ENCODE results near the gene TSPOAP1. TPM values are rescaled to one million over a fixed set of nuclear protein-coding genes. Genes with fewer than 3 reads are reported as not detected.

Gene TSPOAP1
- total and polyA plus RNA-seq, 4 experiments from 2014 or later = 0.80 to 19.1 (median 15.8) TPM; not detected in 1

- H3K4me3 Mint-ChIP-seq = peak overlapping the region; percentile 88 to 99 (median 98)
- peaks cover 38 to 94% (median 54%) of the 10 kb centered on the region in 4 donors for H3K4me1 Mint-ChIP-seq
- ChIA-PET POLR2A (ENCODE audit: partially characterized antibody) (interaction anchor here (0.6 to 34.1 kb wide), 16 partner anchors 7 to 1448 kb away, joined by 3 to 3924 read pairs (median 4); partner anchors contain the start of genes MTMR4, RNF43, SRSF1 and SUPT4H1), CTCF (ENCODE audit: partially characterized antibody) (interaction anchor here (1.4 to 13.8 kb wide), 6 partner anchors 8 to 81 kb away, joined by 4 to 510 read pairs (median 32); partner anchors contain the start of genes RNF43, SUPT4H1 and TSPOAP1)
- Histone ChIP-seq H3K27ac (ENCODE audit: low read depth, low read length) (peak overlapping the region; percentile 97), H3K4me3 (ENCODE audit: low read length in 2 of 2) (peak overlapping the region; percentile 99), H3K36me3 (ENCODE audit: insufficient read depth, low read length) (peaks cover 5% of the 10 kb centered on the region), H3K27me3 (ENCODE audit: insufficient read depth, low read length) (no peaks in the 10 kb centered on the region), H3K9me3 (ENCODE audit: control insufficient read depth in 1 of 2, low read length in 2 of 2) (no peaks in the 10 kb centered on the region), H3K4me1 (ENCODE audit: insufficient read depth, low read length) (peaks cover 77% of the 10 kb centered on the region)
- DNase-seq = peak in 1 of 5 donors; percentile 48
- intact Hi-C loops (cut with micrococcal nuclease) = loop anchor here (1.0 to 10.0 kb wide), 4 partner anchors 8 to 1082 kb away; partner anchors contain the start of genes MSI2 and SRSF1
- H3K36me3 Mint-ChIP-seq = peaks cover 7 to 34% of the 10 kb centered on the region in 2 donors
- no peaks in the 10 kb centered on the region for H3K27me3 Mint-ChIP-seq
- peaks cover 0 to 5% (median 0%) of the 10 kb centered on the region in 8 donors for H3K9me3 Mint-ChIP-seq
- peak overlapping the region; percentile 94 to 99 (median 97) for H3K27ac Mint-ChIP-seq
Observed at GRCh38 chr17:58336456-58337209, 8.0 kb upstream of the TSPOAP1 start.

DNA sequence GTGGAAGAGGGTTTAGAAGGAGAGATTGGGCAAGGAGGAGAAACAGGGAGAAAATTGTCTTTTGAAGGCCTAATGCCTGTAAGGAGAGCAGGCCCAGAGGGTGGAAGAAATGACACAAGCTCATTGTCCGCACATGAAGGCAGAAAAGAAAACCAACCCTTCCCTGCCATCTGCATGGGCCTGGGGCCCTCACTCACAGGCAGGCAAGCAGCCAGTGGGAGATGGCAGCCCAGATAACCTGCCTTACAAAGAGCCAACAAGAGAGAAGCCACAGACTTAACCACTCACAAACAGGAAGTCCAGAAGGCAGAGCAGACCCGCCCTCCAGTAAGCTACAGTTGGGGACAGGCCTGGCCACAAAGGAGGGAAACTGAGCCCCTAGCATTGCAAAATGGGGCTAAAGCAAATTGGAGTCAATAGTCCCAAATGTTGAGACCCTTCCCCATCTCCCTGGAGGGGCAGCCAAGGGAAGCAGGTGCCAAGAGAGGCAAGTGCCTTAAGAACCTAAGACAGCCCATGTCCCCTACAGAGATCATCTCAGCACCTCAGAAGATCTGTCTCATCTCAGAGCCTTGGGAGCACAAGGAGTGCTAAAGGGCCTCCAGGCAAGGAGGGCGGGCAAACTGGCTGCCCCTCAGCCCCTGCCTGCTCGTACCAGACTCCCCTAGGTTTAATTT lies 7.3 kb upstream of the TSPOAP1 start:
- Mint-ChIP-seq H3K9me3 (peaks cover 0 to 5% (median 0%) of the 10 kb centered on the region in 8 donors), H3K4me1 (peaks cover 35 to 91% (median 51%) of the 10 kb centered on the region in 4 donors), H3K36me3 (peaks cover 15 to 41% of the 10 kb centered on the region in 2 donors), H3K4me3 (peak overlapping the region; percentile 88 to 99 (median 98)), H3K27ac (peak overlapping the region; percentile 94 to 99 (median 97)), H3K27me3 (no peaks in the 10 kb centered on the region)
- no peaks in the 10 kb centered on the region for H3K9me3 ChIP-seq (ENCODE audit: control insufficient read depth in 1 of 2, low read length in 2 of 2)
- H3K27ac ChIP-seq (ENCODE audit: low read depth, low read length) = peak overlapping the region; percentile 97
- peaks cover 70% of the 10 kb centered on the region for H3K4me1 ChIP-seq (ENCODE audit: insufficient read depth, low read length)
- ChIA-PET CTCF (ENCODE audit: partially characterized antibody) (interaction anchor here (1.8 to 13.8 kb wide), 5 partner anchors 8 to 82 kb away, joined by 4 to 510 read pairs (median 34); partner anchors contain the start of genes RNF43, SUPT4H1 and TSPOAP1), POLR2A (ENCODE audit: partially characterized antibody) (interaction anchor here (0.6 to 34.1 kb wide), 13 partner anchors 8 to 1511 kb away, joined by 3 to 3924 read pairs (median 4); partner anchors contain the start of genes RNF43, SRSF1, SUPT4H1 and TSPOAP1)
- no peaks in the 10 kb centered on the region for H3K27me3 ChIP-seq (ENCODE audit: insufficient read depth, low read length)
- peak overlapping the region; percentile 99 for H3K4me3 ChIP-seq (ENCODE audit: low read length in 2 of 2)
- intact Hi-C loops (cut with micrococcal nuclease) = loop anchor here (1.0 to 10.0 kb wide), 4 partner anchors 8 to 1081 kb away; partner anchors contain the start of genes MSI2 and SRSF1
- DNase-seq = peak; percentile 79 to 91 (median 82)
- H3K36me3 ChIP-seq (ENCODE audit: insufficient read depth, low read length) = peaks cover 12% of the 10 kb centered on the region

GRCh38 chr17:58335061-58335731 lies 6.6 kb upstream of the TSPOAP1 start:
- Mint-ChIP-seq H3K36me3 (peaks cover 22 to 46% of the 10 kb centered on the region in 2 donors), H3K4me1 (peaks cover 30 to 88% (median 44%) of the 10 kb centered on the region in 4 donors), H3K27me3 (no peaks in the 10 kb centered on the region), H3K27ac (peak overlapping the region; percentile 94 to 99 (median 97)), H3K9me3 (peaks cover 0 to 5% (median 0%) of the 10 kb centered on the region in 8 donors), H3K4me3 (peak overlapping the region; percentile 88 to 99 (median 98))
- intact Hi-C loops (cut with micrococcal nuclease) = loop anchor here (5.0 to 10.0 kb wide), 3 partner anchors 297 to 1080 kb away; partner anchors contain the start of genes MSI2 and SRSF1
- POLR2A ChIA-PET (ENCODE audit: partially characterized antibody) = interaction anchor here (0.9 to 34.1 kb wide), 8 partner anchors 7 to 1449 kb away, joined by 3 to 3924 read pairs (median 4); partner anchors contain the start of genes RNF43, SUPT4H1 and TSPOAP1
- CTCF ChIA-PET (ENCODE audit: partially characterized antibody) = interaction anchor here (1.8 to 13.8 kb wide), 4 partner anchors 9 to 82 kb away, joined by 4 to 510 read pairs (median 99); partner anchors contain the start of genes RNF43 and SUPT4H1
- H3K27ac ChIP-seq (ENCODE audit: low read depth, low read length) = peak overlapping the region; percentile 97
- peak overlapping the region; percentile 99 for H3K4me3 ChIP-seq (ENCODE audit: low read length in 2 of 2)
- H3K9me3 ChIP-seq (ENCODE audit: control insufficient read depth in 1 of 2, low read length in 2 of 2) = no peaks in the 10 kb centered on the region
- H3K27me3 ChIP-seq (ENCODE audit: insufficient read depth, low read length) = no peaks in the 10 kb centered on the region
- H3K4me1 ChIP-seq (ENCODE audit: insufficient read depth, low read length) = peaks cover 63% of the 10 kb centered on the region
- DNase-seq = peak in 1 of 5 donors; percentile 49
- peaks cover 19% of the 10 kb centered on the region for H3K36me3 ChIP-seq (ENCODE audit: insufficient read depth, low read length)

GRCh38 chr17:58334661-58335060 lies 6.1 kb upstream of the TSPOAP1 start:
- Mint-ChIP-seq H3K36me3 (peaks cover 24 to 46% of the 10 kb centered on the region in 2 donors), H3K27me3 (no peaks in the 10 kb centered on the region), H3K4me1 (peaks cover 28 to 88% (median 41%) of the 10 kb centered on the region in 4 donors), H3K27ac (peak overlapping the region; percentile 94 to 99 (median 97)), H3K9me3 (peaks cover 0 to 5% (median 0%) of the 10 kb centered on the region in 8 donors), H3K4me3 (peak overlapping the region; percentile 88 to 99 (median 98))
- Histone ChIP-seq H3K27me3 (ENCODE audit: insufficient read depth, low read length) (no peaks in the 10 kb centered on the region), H3K4me3 (ENCODE audit: low read length in 2 of 2) (peak overlapping the region; percentile 99), H3K4me1 (ENCODE audit: insufficient read depth, low read length) (peaks cover 60% of the 10 kb centered on the region), H3K36me3 (ENCODE audit: insufficient read depth, low read length) (peaks cover 21% of the 10 kb centered on the region), H3K27ac (ENCODE audit: low read depth, low read length) (peak overlapping the region; percentile 97), H3K9me3 (ENCODE audit: control insufficient read depth in 1 of 2, low read length in 2 of 2) (no peaks in the 10 kb centered on the region)
- POLR2A ChIA-PET (ENCODE audit: partially characterized antibody) = interaction anchor here (27.8 to 34.1 kb wide), 2 partner anchors 6 to 9 kb away, joined by 3924 read pairs; partner anchors contain the start of genes SUPT4H1 and TSPOAP1
- CTCF ChIA-PET (ENCODE audit: partially characterized antibody) = interaction anchor here (1.0 to 13.8 kb wide), 6 partner anchors 10 to 83 kb away, joined by 4 to 510 read pairs (median 32); partner anchors contain the start of genes RNF43 and SUPT4H1
- DNase-seq = peak in 2 of 5 donors; percentile 18 to 36
- intact Hi-C loops (cut with micrococcal nuclease) = loop anchor here (5.0 to 10.0 kb wide), 4 partner anchors 298 to 1502 kb away; partner anchors contain the start of genes C17orf67, DGKE, MSI2 and SRSF1

DNA sequence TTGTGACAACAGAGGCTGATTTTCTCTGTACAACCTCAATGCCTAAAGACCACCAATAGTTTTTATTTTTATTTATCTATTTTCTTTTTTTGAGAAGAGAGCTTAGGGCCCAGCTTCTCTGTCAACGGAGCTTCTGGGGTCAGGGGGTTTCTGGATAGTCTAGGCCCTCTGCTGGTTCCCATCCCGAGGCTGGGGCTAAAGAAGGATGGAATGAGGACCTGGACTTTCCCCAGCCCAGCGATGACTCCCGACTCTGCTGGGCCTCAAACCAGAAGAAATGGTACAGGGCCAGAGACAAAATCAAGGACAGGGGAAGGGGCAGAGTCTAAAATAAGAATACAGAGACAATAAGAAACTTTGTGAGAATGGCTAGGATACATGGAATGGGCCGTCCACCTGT lies 5.7 kb upstream of the TSPOAP1 start:
- Mint-ChIP-seq H3K27ac (peak overlapping the region; percentile 94 to 99 (median 97)), H3K27me3 (no peaks in the 10 kb centered on the region), H3K4me3 (peak overlapping the region; percentile 88 to 99 (median 98)), H3K36me3 (peaks cover 24 to 46% of the 10 kb centered on the region in 2 donors), H3K9me3 (peaks cover 0 to 5% (median 0%) of the 10 kb centered on the region in 8 donors), H3K4me1 (peaks cover 28 to 88% (median 42%) of the 10 kb centered on the region in 4 donors)
- no peaks in the 10 kb centered on the region for H3K27me3 ChIP-seq (ENCODE audit: insufficient read depth, low read length)
- DNase-seq = no peak
- CTCF ChIA-PET (ENCODE audit: partially characterized antibody) = interaction anchor here (1.0 to 9.1 kb wide), 3 partner anchors 10 to 83 kb away, joined by 4 to 164 read pairs (median 29); partner anchors contain the start of gene RNF43
- H3K4me1 ChIP-seq (ENCODE audit: insufficient read depth, low read length) = peaks cover 60% of the 10 kb centered on the region
- POLR2A ChIA-PET (ENCODE audit: partially characterized antibody) = interaction anchor here (27.8 to 34.1 kb wide), 2 partner anchors 6 to 10 kb away, joined by 3924 read pairs; partner anchors contain the start of genes SUPT4H1 and TSPOAP1
- peaks cover 21% of the 10 kb centered on the region for H3K36me3 ChIP-seq (ENCODE audit: insufficient read depth, low read length)
- peak overlapping the region; percentile 97 for H3K27ac ChIP-seq (ENCODE audit: low read depth, low read length)
- peak overlapping the region; percentile 99 for H3K4me3 ChIP-seq (ENCODE audit: low read length in 2 of 2)
- no peaks in the 10 kb centered on the region for H3K9me3 ChIP-seq (ENCODE audit: control insufficient read depth in 1 of 2, low read length in 2 of 2)
- intact Hi-C loops (cut with micrococcal nuclease) = loop anchor here (5.0 to 10.0 kb wide), 3 partner anchors 329 to 1502 kb away; partner anchors contain the start of genes C17orf67, DGKE, MSI2 and SRSF1
